ENCODE results near the gene SZT2.

SZT2 gene

GRCh38 chr1:43445606-43446387 lies 56.1 kb downstream of the SZT2 start:
- Mint-ChIP-seq H3K36me3 (ENCODE audit: low read depth) (peaks cover 80% of the 10 kb centered on the region), H3K27ac (peak overlapping the region in 1 of 3 experiments; percentile 21), H3K4me3 (no peak overlapping the region), H3K4me1 (peaks cover 7% of the 10 kb centered on the region), H3K27me3 (ENCODE audit: low read depth) (no peaks in the 10 kb centered on the region), H3K9me3 (no peaks in the 10 kb centered on the region)
- no peak for TF ChIP-seq CTCF (IDR thresholded peaks at IDR 0.05; ENCODE audit: unreplicated experiment in 3 of 3)

- no peak for TF ChIP-seq CTCF (IDR thresholded peaks at IDR 0.05; ENCODE audit: unreplicated experiment in 3 of 3)
- no peaks in the 10 kb centered on the region for H3K27me3 Mint-ChIP-seq (ENCODE audit: low read depth)
- H3K4me3 Mint-ChIP-seq: no peak overlapping the region
- H3K9me3 Mint-ChIP-seq: no peaks in the 10 kb centered on the region
- peaks cover 7% of the 10 kb centered on the region for H3K4me1 Mint-ChIP-seq
- no peak overlapping the region for H3K27ac Mint-ChIP-seq
- H3K36me3 Mint-ChIP-seq (ENCODE audit: low read depth): peaks cover 78% of the 10 kb centered on the region
Observed at GRCh38 chr1:43446388-43446740, 56.7 kb downstream of the SZT2 start.

- no peaks in the 10 kb centered on the region for H3K9me3 Mint-ChIP-seq
- TF ChIP-seq CTCF (IDR thresholded peaks at IDR 0.05; ENCODE audit: unreplicated experiment in 3 of 3): no peak
- H3K27ac Mint-ChIP-seq: no peak overlapping the region
- no peak overlapping the region for H3K4me3 Mint-ChIP-seq
- H3K27me3 Mint-ChIP-seq (ENCODE audit: low read depth): no peaks in the 10 kb centered on the region
- H3K36me3 Mint-ChIP-seq (ENCODE audit: low read depth): peaks cover 79% of the 10 kb centered on the region
- H3K4me1 Mint-ChIP-seq: peaks cover 7% of the 10 kb centered on the region
Observed at GRCh38 chr1:43446881-43447835, 57.5 kb downstream of the SZT2 start.

- Mint-ChIP-seq H3K4me3 (no peak overlapping the region), H3K9me3 (no peaks in the 10 kb centered on the region), H3K27ac (no peak overlapping the region), H3K4me1 (peaks cover 14% of the 10 kb centered on the region), H3K36me3 (ENCODE audit: low read depth) (peaks cover 77% of the 10 kb centered on the region), H3K27me3 (ENCODE audit: low read depth) (no peaks in the 10 kb centered on the region)
- no peak for TF ChIP-seq CTCF (IDR thresholded peaks at IDR 0.05; ENCODE audit: unreplicated experiment in 3 of 3)
Observed at GRCh38 chr1:43447891-43448708, 58.4 kb downstream of the SZT2 start.

GRCh38 chr1:43448955-43449707 lies 59.4 kb downstream of the SZT2 start:
- no peak for TF ChIP-seq CTCF (IDR thresholded peaks at IDR 0.05; ENCODE audit: unreplicated experiment in 3 of 3)
- Mint-ChIP-seq H3K36me3 (ENCODE audit: low read depth) (peaks cover 67% of the 10 kb centered on the region), H3K4me3 (peak overlapping the region; percentile 7 to 58 (median 54)), H3K9me3 (no peaks in the 10 kb centered on the region), H3K27ac (peak overlapping the region in 1 of 3 experiments; percentile 23), H3K4me1 (peaks cover 18% of the 10 kb centered on the region), H3K27me3 (ENCODE audit: low read depth) (no peaks in the 10 kb centered on the region)

All from nephron (organoid).